Measurements from ENCODE around the gene APOBEC3F. TPM values are rescaled to one million over a fixed set of nuclear protein-coding genes. Genes with fewer than 3 reads are reported as not detected.

The APOBEC3F gene
- total RNA-seq, 2 donors from 2014 or later = 3.4 to 6.3 TPM

GRCh38 chr22:39090426-39091064 lies 49.9 kb downstream of the APOBEC3F start:
- no peaks in the 10 kb centered on the region for H3K36me3 ChIP-seq
- no peaks in the 10 kb centered on the region for H3K9me3 ChIP-seq
- H3K27ac ChIP-seq = no peak overlapping the region
- no peak for TF ChIP-seq CTCF (IDR thresholded peaks at IDR 0.05)
- no peaks in the 10 kb centered on the region for H3K4me1 ChIP-seq
- no peaks in the 10 kb centered on the region for H3K27me3 ChIP-seq
- H3K4me3 ChIP-seq = no peak overlapping the region
- no peak for DNase-seq (ENCODE audit: low spot score)

- Histone ChIP-seq H3K27me3 (no peaks in the 10 kb centered on the region), H3K4me3 (no peak overlapping the region), H3K27ac (no peak overlapping the region), H3K9me3 (no peaks in the 10 kb centered on the region), H3K36me3 (no peaks in the 10 kb centered on the region), H3K4me1 (no peaks in the 10 kb centered on the region)
- no peak for TF ChIP-seq CTCF (IDR thresholded peaks at IDR 0.05)
- no peak for DNase-seq (ENCODE audit: low spot score)
These were observed 50.7 kb downstream of the APOBEC3F start for GRCh38 chr22:39091126-39092081.

- Histone ChIP-seq H3K9me3 (no peaks in the 10 kb centered on the region), H3K27me3 (no peaks in the 10 kb centered on the region), H3K4me1 (peaks cover 0 to 7% of the 10 kb centered on the region in 2 donors), H3K27ac (no peak overlapping the region), H3K36me3 (no peaks in the 10 kb centered on the region), H3K4me3 (no peak overlapping the region)
- no peak for TF ChIP-seq CTCF (IDR thresholded peaks at IDR 0.05)
- no peak for DNase-seq (ENCODE audit: low spot score)
These were observed 51.6 kb downstream of the APOBEC3F start for GRCh38 chr22:39092111-39092862.

GRCh38 chr22:39094717-39095389 lies 54.2 kb downstream of the APOBEC3F start:
- no peak for DNase-seq (ENCODE audit: low spot score)
- TF ChIP-seq CTCF (IDR thresholded peaks at IDR 0.05) = no peak
- Histone ChIP-seq H3K27ac (no peak overlapping the region), H3K27me3 (no peaks in the 10 kb centered on the region), H3K4me3 (no peak overlapping the region), H3K36me3 (no peaks in the 10 kb centered on the region), H3K9me3 (no peaks in the 10 kb centered on the region), H3K4me1 (peaks cover 0 to 9% of the 10 kb centered on the region in 2 donors)

GRCh38 chr22:39095971-39096370 lies 55.3 kb downstream of the APOBEC3F start:
- H3K27me3 ChIP-seq = no peaks in the 10 kb centered on the region
- peaks cover 0 to 9% of the 10 kb centered on the region in 2 donors for H3K4me1 ChIP-seq
- no peak for DNase-seq (ENCODE audit: low spot score)

More at GRCh38 chr22:39095971-39096370, 55.3 kb downstream of the APOBEC3F start:
- Histone ChIP-seq H3K36me3 (no peaks in the 10 kb centered on the region), H3K27ac (no peak overlapping the region), H3K4me3 (no peak overlapping the region), H3K9me3 (no peaks in the 10 kb centered on the region)
- no peak for TF ChIP-seq CTCF (IDR thresholded peaks at IDR 0.05)

Measured in right atrium auricular region (tissue), 2 donors.